ENCODE results near the gene SMU1.

DNA sequence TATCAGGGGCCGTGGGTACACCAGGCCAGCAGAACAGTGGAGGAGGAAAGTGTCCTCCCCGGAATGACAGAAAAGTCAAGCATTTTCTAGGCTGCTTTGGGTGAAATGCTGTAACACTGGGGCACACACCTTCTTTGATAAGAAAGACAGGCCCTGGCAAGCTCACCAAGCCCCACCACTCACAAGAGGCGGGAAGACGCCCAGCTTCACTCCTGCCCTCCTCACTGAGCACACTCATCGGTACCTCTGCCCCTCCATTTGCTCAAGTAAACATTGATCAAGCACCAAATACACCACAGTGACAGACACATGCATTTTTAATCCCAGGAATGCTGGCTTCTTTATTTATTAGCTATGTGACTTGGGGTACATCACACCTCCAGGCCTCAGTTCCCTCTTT is 47.6 kb upstream of the SMU1 start:
- TF ChIP-seq, protein P1, sequence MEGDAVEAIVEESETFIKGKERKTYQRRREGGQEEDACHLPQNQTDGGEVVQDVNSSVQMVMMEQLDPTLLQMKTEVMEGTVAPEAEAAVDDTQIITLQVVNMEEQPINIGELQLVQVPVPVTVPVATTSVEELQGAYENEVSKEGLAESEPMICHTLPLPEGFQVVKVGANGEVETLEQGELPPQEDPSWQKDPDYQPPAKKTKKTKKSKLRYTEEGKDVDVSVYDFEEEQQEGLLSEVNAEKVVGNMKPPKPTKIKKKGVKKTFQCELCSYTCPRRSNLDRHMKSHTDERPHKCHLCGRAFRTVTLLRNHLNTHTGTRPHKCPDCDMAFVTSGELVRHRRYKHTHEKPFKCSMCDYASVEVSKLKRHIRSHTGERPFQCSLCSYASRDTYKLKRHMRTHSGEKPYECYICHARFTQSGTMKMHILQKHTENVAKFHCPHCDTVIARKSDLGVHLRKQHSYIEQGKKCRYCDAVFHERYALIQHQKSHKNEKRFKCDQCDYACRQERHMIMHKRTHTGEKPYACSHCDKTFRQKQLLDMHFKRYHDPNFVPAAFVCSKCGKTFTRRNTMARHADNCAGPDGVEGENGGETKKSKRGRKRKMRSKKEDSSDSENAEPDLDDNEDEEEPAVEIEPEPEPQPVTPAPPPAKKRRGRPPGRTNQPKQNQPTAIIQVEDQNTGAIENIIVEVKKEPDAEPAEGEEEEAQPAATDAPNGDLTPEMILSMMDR (IDR thresholded peaks at IDR 0.05 in 4 of 5, conservative IDR thresholded peaks at IDR 0.05 in 1 of 5), result no peak
- TF ChIP-seq POLR2A (IDR thresholded peaks at IDR 0.05), result no peak

All from gastrocnemius medialis (tissue), 4 donors.